RWPE2 (cell line): ENCODE data around the gene PRKX.
"Not testable (repeated sequence)": the region's sequence is repeated elsewhere in the genome, so short reads cannot be mapped to it uniquely, and the experiment has no call there.

Source experiments
- ATAC-seq: fragments of 200-7000 bp; cut with Tn5 transposase; 3 replicates; pipeline ENCODE4 v1.9.1; 2021; ENCODE audit warnings: low read depth
- DNase-seq: peaks from one replicate; pipeline ENCODE4 v3.0.0-alpha.2; 2020; ENCODE audit warnings: low spot score
- H3K27ac ChIP-seq: fragments of 450-650 bp; 2 replicates; pipeline ENCODE4 v1.5.1; 2017; ENCODE audit warnings: mild to moderate bottlenecking; ENCODE audit not compliant: poor library complexity, severe bottlenecking
- H3K27me3 ChIP-seq: fragments of 250-450 bp; sonication (Bioruptor Pico); 2 replicates; pipeline ENCODE4 v1.5.1; 2021; ENCODE audit warnings: mild to moderate bottlenecking, moderate library complexity; ENCODE audit not compliant: insufficient read depth, poor library complexity, severe bottlenecking
- H3K36me3 ChIP-seq: fragments of 250-450 bp; sonication (Bioruptor Pico); 2 replicates; pipeline ENCODE4 v1.5.1; 2020; ENCODE audit warnings: low read depth, mild to moderate bottlenecking, moderate library complexity
- H3K4me1 ChIP-seq: fragments of 250-450 bp; sonication (Bioruptor Pico); 2 replicates; pipeline ENCODE4 v1.5.1; 2021; ENCODE audit warnings: mild to moderate bottlenecking, moderate library complexity; ENCODE audit not compliant: insufficient read depth, poor library complexity, severe bottlenecking
- H3K4me3 ChIP-seq: fragments of 250-450 bp; sonication (Bioruptor Pico); 2 replicates; pipeline ENCODE4 v1.5.1; 2021; ENCODE audit warnings: mild to moderate bottlenecking, moderate library complexity; ENCODE audit not compliant: severe bottlenecking
- H3K9me3 ChIP-seq: fragments of 250-450 bp; sonication (Bioruptor Pico); 2 replicates; pipeline ENCODE4 v1.5.1; 2021; ENCODE audit warnings: mild to moderate bottlenecking, moderate library complexity; ENCODE audit not compliant: severe bottlenecking
- TF ChIP-seq, protein P1 (sequence below): fragments of 450-650 bp; IDR thresholded peaks from one replicate; pipeline ENCODE4 v1.5.1; 2017; ENCODE audit warnings: mild to moderate bottlenecking, moderate library complexity; ENCODE audit not compliant: poor library complexity, severe bottlenecking

The PRKX gene

GRCh38 chrX:3697220-3697684, 16.2 kb downstream of the PRKX start:
- DNase-seq (no peak), ATAC-seq (no peak)
- Histone ChIP-seq H3K4me1 (no peaks in the 10 kb centered on the region), H3K9me3 (no peaks in the 10 kb centered on the region), H3K4me3 (no peak overlapping the region), H3K27ac (no peak overlapping the region), H3K27me3 (no peaks in the 10 kb centered on the region), H3K36me3 (no peaks in the 10 kb centered on the region)
- TF ChIP-seq, protein P1, sequence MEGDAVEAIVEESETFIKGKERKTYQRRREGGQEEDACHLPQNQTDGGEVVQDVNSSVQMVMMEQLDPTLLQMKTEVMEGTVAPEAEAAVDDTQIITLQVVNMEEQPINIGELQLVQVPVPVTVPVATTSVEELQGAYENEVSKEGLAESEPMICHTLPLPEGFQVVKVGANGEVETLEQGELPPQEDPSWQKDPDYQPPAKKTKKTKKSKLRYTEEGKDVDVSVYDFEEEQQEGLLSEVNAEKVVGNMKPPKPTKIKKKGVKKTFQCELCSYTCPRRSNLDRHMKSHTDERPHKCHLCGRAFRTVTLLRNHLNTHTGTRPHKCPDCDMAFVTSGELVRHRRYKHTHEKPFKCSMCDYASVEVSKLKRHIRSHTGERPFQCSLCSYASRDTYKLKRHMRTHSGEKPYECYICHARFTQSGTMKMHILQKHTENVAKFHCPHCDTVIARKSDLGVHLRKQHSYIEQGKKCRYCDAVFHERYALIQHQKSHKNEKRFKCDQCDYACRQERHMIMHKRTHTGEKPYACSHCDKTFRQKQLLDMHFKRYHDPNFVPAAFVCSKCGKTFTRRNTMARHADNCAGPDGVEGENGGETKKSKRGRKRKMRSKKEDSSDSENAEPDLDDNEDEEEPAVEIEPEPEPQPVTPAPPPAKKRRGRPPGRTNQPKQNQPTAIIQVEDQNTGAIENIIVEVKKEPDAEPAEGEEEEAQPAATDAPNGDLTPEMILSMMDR = no peak

- Histone ChIP-seq H3K4me1 (no peaks in the 10 kb centered on the region), H3K27me3 (no peaks in the 10 kb centered on the region), H3K27ac (no peak overlapping the region), H3K4me3 (no peak overlapping the region), H3K9me3 (no peaks in the 10 kb centered on the region), H3K36me3 (no peaks in the 10 kb centered on the region)
- ATAC-seq (no peak), DNase-seq (no peak)
- TF ChIP-seq, protein P1 = no peak
Observed at GRCh38 chrX:3695536-3695935, 17.9 kb downstream of the PRKX start.

- Histone ChIP-seq H3K27ac (no peak overlapping the region), H3K4me1 (no peaks in the 10 kb centered on the region), H3K4me3 (no peak overlapping the region), H3K36me3 (no peaks in the 10 kb centered on the region), H3K9me3 (no peaks in the 10 kb centered on the region), H3K27me3 (no peaks in the 10 kb centered on the region)
- TF ChIP-seq, protein P1 = no peak
- ATAC-seq (no peak), DNase-seq (no peak)
Observed at GRCh38 chrX:3690140-3690539, 23.3 kb downstream of the PRKX start.

DNA sequence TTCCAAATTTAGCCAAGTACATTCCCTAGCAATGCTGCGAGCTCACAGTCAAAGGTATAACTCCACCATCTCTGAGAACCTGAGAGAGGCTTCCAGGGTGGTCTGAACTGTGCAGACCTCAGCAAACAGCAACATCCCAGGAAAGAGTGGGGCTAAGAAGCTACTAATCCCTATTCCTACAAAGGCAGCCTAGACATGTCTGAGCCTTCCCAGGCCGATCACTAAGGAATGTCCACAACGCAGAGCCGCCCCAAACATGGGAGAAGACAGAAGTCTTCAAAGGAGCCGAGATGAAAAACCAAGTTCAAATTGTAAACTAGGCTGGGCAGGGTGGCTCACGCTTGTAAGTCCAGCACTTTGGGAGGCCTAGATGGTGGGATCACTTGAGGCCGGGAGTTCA, 30.2 kb downstream of the PRKX start:
- not testable (repeated sequence) for H3K4me1 ChIP-seq, H3K27ac ChIP-seq, ATAC-seq, H3K4me3 ChIP-seq, H3K27me3 ChIP-seq, H3K9me3 ChIP-seq, DNase-seq, H3K36me3 ChIP-seq

DNA sequence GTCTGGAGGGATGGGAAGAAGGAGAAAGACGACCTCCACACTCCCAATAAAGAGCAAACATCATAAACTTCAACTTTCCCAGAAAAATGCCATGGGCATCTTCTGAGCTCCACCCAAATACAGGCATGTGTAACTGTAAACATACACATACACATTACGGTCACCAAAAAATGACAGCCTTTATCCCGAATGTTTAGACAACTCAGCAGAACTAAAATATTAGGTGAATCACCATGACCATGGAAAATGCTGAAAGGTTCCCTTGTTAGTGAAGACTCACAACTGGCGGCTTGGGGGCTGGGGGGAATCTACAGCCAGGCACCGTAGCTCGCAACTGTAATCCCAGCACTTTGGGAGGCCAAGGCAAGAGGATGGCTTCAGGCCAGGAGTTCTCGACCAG, 33.0 kb downstream of the PRKX start:
- TF ChIP-seq, protein P1 = no peak
- no peaks in the 10 kb centered on the region for H3K27me3 ChIP-seq
- H3K4me1 ChIP-seq = no peaks in the 10 kb centered on the region
- no peak overlapping the region for H3K4me3 ChIP-seq
- H3K9me3 ChIP-seq = no peaks in the 10 kb centered on the region
- ATAC-seq = no peak
- H3K36me3 ChIP-seq = no peaks in the 10 kb centered on the region
- DNase-seq = no peak
- H3K27ac ChIP-seq = no peak overlapping the region
